PC-3 (cell line): Measurements from ENCODE around the gene TTLL12. TPM values are rescaled to one million over a fixed set of nuclear protein-coding genes. Genes with fewer than 3 reads are reported as not detected.
A peak's percentile ranks its signal among the peaks of the same experiment; 100 is the strongest.

Experiments
- ATAC-seq: fragments of 200-7000 bp; cut with Tn5 transposase; 2 replicates; pipeline ENCODE4 v1.9.1; 2020; ENCODE audit warnings: mild to moderate bottlenecking, moderate library complexity
- Bru-seq: library from RNA; stranded (reverse); fragments of 400-500 nt; gene quantifications from one replicate; lab custom pipeline; 2021; lab: Mats Ljungman, UMichigan
- BruChase-seq, 2 experiments: library from RNA; stranded (reverse); fragments of 400-500 nt; gene quantifications; one replicate each; lab custom pipeline; 2021; lab: Mats Ljungman, UMichigan
- BruUV-seq: library from RNA; stranded (reverse); fragments of 400-500 nt; replicated peaks from 2 replicates; lab custom pipeline; 2021; lab: Mats Ljungman, UMichigan
- CTCF ChIA-PET: fragments of 300-600 bp; sonication (Branson Sonifier 250); formaldehyde crosslinking; loops from one replicate; lab custom pipeline; 2022; ENCODE audit warnings: antibody characterized with exemption; lab: Charles Lee
- POLR2A ChIA-PET: fragments of 300-600 bp; sonication (Branson Sonifier 250); formaldehyde crosslinking; loops from one replicate; lab custom pipeline; 2022; ENCODE audit warnings: antibody characterized with exemption; ENCODE audit not compliant: unreplicated experiment; lab: Charles Lee
- DNase-seq: peaks from one replicate; pipeline ENCODE4 v3.0.0-alpha.2; 2015
- H2AFZ ChIP-seq: fragments of 300-600 bp; sonication (generic); 2 replicates; pipeline ENCODE4 v1.6.0; 2016; ENCODE audit warnings: antibody characterized with exemption, low read length
- H3F3A ChIP-seq: fragments of 300-600 bp; sonication (generic); one replicate; pipeline ENCODE4 v1.6.0; 2017; ENCODE audit warnings: antibody characterized with exemption, low read length, control low read depth, mild to moderate bottlenecking; ENCODE audit not compliant: unreplicated experiment
- H3K27ac ChIP-seq: fragments of 300-600 bp; sonication (generic); 2 replicates; pipeline ENCODE4 v1.5.1; 2016; ENCODE audit warnings: mild to moderate bottlenecking, low read length
- H3K27me3 ChIP-seq: fragments of 300-600 bp; sonication (generic); 2 replicates; pipeline ENCODE4 v1.6.1; 2016; ENCODE audit warnings: low read length, mixed read lengths
- H3K36me3 ChIP-seq: fragments of 300-600 bp; sonication (generic); 2 replicates; pipeline ENCODE4 v1.6.1; 2016; ENCODE audit warnings: low read depth, mixed run types, low read length, mixed read lengths
- H3K4me1 ChIP-seq: fragments of 300-600 bp; sonication (generic); 2 replicates; pipeline ENCODE4 v1.5.1; 2016; ENCODE audit warnings: low read length; ENCODE audit not compliant: insufficient read depth
- H3K4me2 ChIP-seq: fragments of 300-600 bp; sonication (generic); 2 replicates; pipeline ENCODE4 v1.6.0; 2016; ENCODE audit warnings: low read length
- H3K4me3 ChIP-seq: fragments of 300-600 bp; sonication (generic); 2 replicates; pipeline ENCODE4 v1.5.1; 2016; ENCODE audit warnings: mild to moderate bottlenecking, low read length, mixed read lengths
- H3K79me2 ChIP-seq: fragments of 300-600 bp; sonication (generic); 2 replicates; pipeline ENCODE4 v1.6.1; 2017; ENCODE audit warnings: low read length, mixed read lengths
- H3K9ac ChIP-seq: fragments of 300-600 bp; sonication (generic); 2 replicates; pipeline ENCODE4 v1.6.0; 2016; ENCODE audit warnings: mild to moderate bottlenecking, low read length
- H3K9me2 ChIP-seq: fragments of 300-600 bp; sonication (generic); replicated peaks from 2 replicates; pipeline ENCODE4 v1.6.1; 2016; ENCODE audit warnings: mixed run types, low read length, mixed read lengths
- H3K9me3 ChIP-seq: fragments of 300-600 bp; sonication (generic); 2 replicates; pipeline ENCODE4 v1.6.1; 2016; ENCODE audit warnings: low read length, mixed read lengths
- H4K20me1 ChIP-seq: fragments of 300-600 bp; sonication (generic); 2 replicates; pipeline ENCODE4 v1.6.1; 2016; ENCODE audit warnings: low read length, mixed read lengths
- EZH2 ChIP-seq: fragments of 300-600 bp; sonication (generic); IDR thresholded peaks from one replicate; pipeline ENCODE4 v1.6.1; 2017; ENCODE audit warnings: antibody characterized with exemption, mild to moderate bottlenecking, low read length; ENCODE audit not compliant: unreplicated experiment
- EZH2phosphoT487 ChIP-seq: fragments of 300-600 bp; sonication (generic); IDR thresholded peaks from 2 replicates; pipeline ENCODE4 v1.6.1; 2018; ENCODE audit warnings: mild to moderate bottlenecking, antibody characterized with exemption, low read length, borderline replicate concordance
- intact Hi-C: fragments of 100-400 bp; cut with micrococcal nuclease; formaldehyde crosslinking; loops from 2 replicates; pipeline ENCODE4 v1.9.0; 2023
- long read RNA-seq: library from polyadenylated mRNA; unstranded; transcript quantifications from one replicate; pipeline ENCODE4 v2.0.0, GENCODE V29; 2021; ENCODE audit not compliant: unreplicated experiment
- total RNA-seq: library from RNA; depleted of rRNA; stranded (reverse); fragments of >200 nt; gene quantifications from 2 replicates; pipeline ENCODE4 v1.2.3, GENCODE V29; 2014; rRNA removed
- TF ChIP-seq, protein P1 (sequence below): fragments of 300-600 bp; sonication (generic); conservative IDR thresholded peaks from 2 replicates; pipeline ENCODE4 v1.5.1; 2017; ENCODE audit warnings: antibody characterized with exemption, low read depth, mild to moderate bottlenecking, low read length

The TTLL12 gene
- total RNA-seq (48.9 and 54.3 TPM in 2 replicates), Bru-seq, nascent RNA (percentile 50 among the genes with signal in this experiment), BruChase-seq, experiment 1, labeled RNA remaining after a 6-hour chase (percentile 65 among the genes with signal in this experiment), BruChase-seq, experiment 2, labeled RNA remaining after a 2-hour chase (percentile 56 among the genes with signal in this experiment)
- long read RNA-seq, transcript TTLL12-201 (14 exons, 3,385 nt): major isoform, 50 of 85 reads
- long read RNA-seq, partial matches to known transcripts: 15 of 85 reads
- long read RNA-seq, other reads (novel, unspliced or antisense): 20 of 85 reads

DNA sequence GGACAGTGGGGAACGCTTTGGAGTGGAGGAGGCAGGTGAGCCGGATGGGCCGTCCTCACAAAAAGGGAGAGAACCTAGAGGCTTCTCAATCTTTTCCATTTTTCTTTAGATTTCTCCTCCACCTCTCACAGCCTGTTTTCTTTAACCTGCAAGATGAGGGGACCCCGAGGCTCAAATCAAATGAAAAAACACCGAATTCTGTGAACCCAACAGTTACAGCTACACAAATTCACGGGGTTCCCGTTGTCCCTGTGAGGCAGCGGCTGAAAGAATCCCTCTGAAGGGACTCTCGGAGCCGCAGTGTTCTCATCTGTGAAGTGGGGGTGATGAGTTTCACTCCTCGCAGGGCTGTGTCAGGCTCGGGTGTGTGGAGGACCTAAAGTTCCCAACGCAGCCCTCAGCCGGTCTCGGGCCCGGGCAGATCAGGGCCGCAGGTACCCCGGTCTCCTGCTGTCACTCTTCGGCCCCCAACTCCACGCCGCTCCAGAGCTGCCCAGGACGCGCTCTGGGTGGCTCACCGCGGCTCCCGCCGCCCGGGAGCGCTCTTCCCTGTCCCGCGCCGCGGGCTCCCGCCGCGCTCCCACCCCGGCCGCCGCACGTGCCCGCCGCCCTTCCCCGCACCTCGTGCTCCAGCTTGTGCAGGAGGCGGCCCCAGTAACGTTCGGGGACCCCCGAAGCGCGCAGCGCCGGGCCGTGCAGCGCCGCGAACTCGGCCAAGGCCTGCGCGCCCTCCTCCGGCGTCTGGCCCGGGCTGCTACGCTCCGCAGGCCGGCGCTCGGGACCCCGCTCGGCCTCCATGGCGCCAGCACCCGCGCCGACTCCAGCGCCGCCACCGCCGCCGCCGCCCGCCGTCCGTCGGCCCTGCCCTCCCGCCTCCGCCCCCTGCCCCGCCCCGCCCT, at the start of gene TTLL12:
Gene TTLL12, minus strand, starts transcription at position 863 of the 899 bp plus-strand sequence. Its CDS starts 65 bp downstream, at position 798.
- ATAC-seq: peak; percentile 23
- Histone ChIP-seq H4K20me1 (no peaks in the 10 kb centered on the region), H3K9ac (peak within 1 kb of the TSS; percentile 85), H3K9me2 (no peaks in the 10 kb centered on the region), H3F3A (peaks cover 3% of the 10 kb centered on the region), H3K4me1 (peaks cover 24% of the 10 kb centered on the region), H3K4me3 (peak within 1 kb of the TSS; percentile 82), H3K27ac (peak within 1 kb of the TSS; percentile 79), H2AFZ (peak within 1 kb of the TSS; percentile 91), H3K79me2 (peaks cover 37% of the 10 kb centered on the region), H3K36me3 (no peaks in the 10 kb centered on the region), H3K9me3 (no peaks in the 10 kb centered on the region), H3K27me3 (no peaks in the 10 kb centered on the region), H3K4me2 (peak within 1 kb of the TSS; percentile 89)
- CTCF ChIA-PET: interaction anchor here (0.6 to 1.4 kb wide), 2 partner anchors 42 to 332 kb away, joined by 3 to 4 read pairs; no protein-coding TSS in a partner anchor
- POLR2A ChIA-PET: interaction anchor here (0.5 to 0.6 kb wide), 2 partner anchors 36 to 550 kb away, joined by 5 to 6 read pairs; no protein-coding TSS in a partner anchor
- BruUV-seq: TSS peak; percentile 51
- intact Hi-C loops: no loop called here
- TF ChIP-seq, protein P1, sequence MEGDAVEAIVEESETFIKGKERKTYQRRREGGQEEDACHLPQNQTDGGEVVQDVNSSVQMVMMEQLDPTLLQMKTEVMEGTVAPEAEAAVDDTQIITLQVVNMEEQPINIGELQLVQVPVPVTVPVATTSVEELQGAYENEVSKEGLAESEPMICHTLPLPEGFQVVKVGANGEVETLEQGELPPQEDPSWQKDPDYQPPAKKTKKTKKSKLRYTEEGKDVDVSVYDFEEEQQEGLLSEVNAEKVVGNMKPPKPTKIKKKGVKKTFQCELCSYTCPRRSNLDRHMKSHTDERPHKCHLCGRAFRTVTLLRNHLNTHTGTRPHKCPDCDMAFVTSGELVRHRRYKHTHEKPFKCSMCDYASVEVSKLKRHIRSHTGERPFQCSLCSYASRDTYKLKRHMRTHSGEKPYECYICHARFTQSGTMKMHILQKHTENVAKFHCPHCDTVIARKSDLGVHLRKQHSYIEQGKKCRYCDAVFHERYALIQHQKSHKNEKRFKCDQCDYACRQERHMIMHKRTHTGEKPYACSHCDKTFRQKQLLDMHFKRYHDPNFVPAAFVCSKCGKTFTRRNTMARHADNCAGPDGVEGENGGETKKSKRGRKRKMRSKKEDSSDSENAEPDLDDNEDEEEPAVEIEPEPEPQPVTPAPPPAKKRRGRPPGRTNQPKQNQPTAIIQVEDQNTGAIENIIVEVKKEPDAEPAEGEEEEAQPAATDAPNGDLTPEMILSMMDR: no peak
- TF ChIP-seq EZH2: no peak
- no peak for TF ChIP-seq EZH2phosphoT487
- peak; percentile 23 for DNase-seq

DNA sequence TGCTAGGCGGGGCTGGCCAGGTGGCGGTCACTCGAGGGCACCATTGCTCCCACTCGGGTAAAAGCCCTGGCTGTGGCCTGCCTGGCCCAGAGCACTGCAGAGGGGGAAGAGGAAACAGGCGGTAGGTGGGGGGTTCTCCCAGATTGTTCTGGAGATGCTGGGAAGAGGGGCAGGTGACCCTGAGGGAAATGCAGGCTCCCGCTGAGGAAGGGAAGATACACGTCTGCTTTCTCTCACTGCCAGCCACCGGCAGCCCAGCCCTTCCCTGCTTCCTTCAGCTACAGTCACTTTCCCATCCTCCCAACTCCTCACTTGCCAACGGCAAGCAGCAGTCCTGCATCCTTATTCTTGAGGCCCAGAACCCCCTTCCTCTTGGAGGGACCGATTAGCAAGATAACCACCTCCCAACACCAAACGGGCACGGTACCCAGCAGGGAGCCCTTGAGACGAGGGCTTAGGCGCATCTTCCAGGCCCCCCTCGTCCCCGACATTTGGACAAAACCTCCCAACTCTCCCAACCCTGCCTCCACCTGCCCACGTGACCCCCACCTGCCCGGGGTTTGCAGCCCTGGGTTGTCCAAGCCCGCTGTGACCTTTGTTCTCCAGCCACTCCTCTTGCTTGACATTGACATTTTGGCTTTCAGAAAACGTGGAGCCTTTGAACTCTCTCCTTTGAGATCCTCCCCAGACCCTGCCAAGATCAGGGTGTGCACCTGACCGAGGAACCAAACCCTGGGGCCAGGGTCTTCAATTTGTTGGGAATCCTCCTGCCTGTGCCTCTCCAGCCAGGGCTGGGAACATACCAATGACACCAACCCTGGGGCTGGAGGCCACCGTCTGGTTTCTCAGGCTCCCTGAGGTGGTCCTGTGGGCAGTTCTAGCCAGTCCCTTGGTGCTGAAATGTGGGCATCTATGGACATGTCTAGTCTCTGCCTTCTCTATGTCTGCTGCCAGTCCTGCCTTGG, 48.8 kb upstream of the TTLL12 start:
- ChIA-PET CTCF (no interaction called here), POLR2A (no interaction called here)
- H3F3A ChIP-seq: no peaks in the 10 kb centered on the region
- no peaks in the 10 kb centered on the region for H3K79me2 ChIP-seq
- H3K27me3 ChIP-seq: no peaks in the 10 kb centered on the region
- H3K4me1 ChIP-seq: no peaks in the 10 kb centered on the region
- DNase-seq: no peak
- no peak overlapping the region for H3K9ac ChIP-seq
- H3K4me3 ChIP-seq: no peak overlapping the region
- no peak for ATAC-seq
- H3K9me2 ChIP-seq: no peaks in the 10 kb centered on the region
- intact Hi-C loops: no loop called here
- no peaks in the 10 kb centered on the region for H4K20me1 ChIP-seq
- no peaks in the 10 kb centered on the region for H3K9me3 ChIP-seq
- H3K36me3 ChIP-seq: no peaks in the 10 kb centered on the region
- H2AFZ ChIP-seq: no peak overlapping the region
- H3K27ac ChIP-seq: no peak overlapping the region
- BruUV-seq: no TSS peak
- no peak overlapping the region for H3K4me2 ChIP-seq
- TF ChIP-seq EZH2 (no peak), EZH2phosphoT487 (no peak)
- TF ChIP-seq, protein P1: no peak
